ENCODE results near the gene AHRR. TPM values are rescaled to one million over a fixed set of nuclear protein-coding genes. Genes with fewer than 3 reads are reported as not detected.

The AHRR gene
- total and polyA plus RNA-seq, 2 donors = 0.34 to 0.52 TPM

GRCh38 chr5:443239-444151 is 122.0 kb downstream of the AHRR start:
- H3K4me3 ChIP-seq (ENCODE audit: low read length in 2 of 2) = peak overlapping the region; percentile 88
- DNase-seq (ENCODE audit: low read depth in 6 of 9, low spot score in 9 of 9) = peak in 2 of 9 donors; percentile 18 to 38
- peaks cover 15 to 18% of the 10 kb centered on the region in 2 donors for H3K4me1 ChIP-seq (ENCODE audit: control insufficient read depth in 2 of 2, insufficient read depth in 2 of 2, low read length in 2 of 2)
- peaks cover 0 to 20% of the 10 kb centered on the region in 2 donors for H3K9me3 ChIP-seq (ENCODE audit: control insufficient read depth in 2 of 2, insufficient read depth in 1 of 2, low read length in 1 of 2)
- H3K27ac ChIP-seq (ENCODE audit: low read depth in 1 of 2, low read length in 1 of 2) = peak overlapping the region; percentile 60 to 87
- H3K27me3 ChIP-seq (ENCODE audit: control insufficient read depth in 2 of 2, insufficient read depth in 1 of 2, low read length in 1 of 2) = no peaks in the 10 kb centered on the region
- H3K36me3 ChIP-seq (ENCODE audit: control insufficient read depth in 2 of 2, insufficient read depth in 2 of 2, low read length in 1 of 2) = peaks cover 20 to 24% of the 10 kb centered on the region in 2 donors
- 20% methylated on average over 62 of the region's 62 CpGs for WGBS

GRCh38 chr5:444226-444625 is 122.7 kb downstream of the AHRR start:
- Histone ChIP-seq H3K27ac (ENCODE audit: low read depth in 1 of 2, low read length in 1 of 2) (no peak overlapping the region), H3K9me3 (ENCODE audit: control insufficient read depth in 2 of 2, insufficient read depth in 1 of 2, low read length in 1 of 2) (peaks cover 0 to 20% of the 10 kb centered on the region in 2 donors), H3K4me1 (ENCODE audit: control insufficient read depth in 2 of 2, insufficient read depth in 2 of 2, low read length in 2 of 2) (peaks cover 15 to 18% of the 10 kb centered on the region in 2 donors), H3K4me3 (ENCODE audit: low read length in 2 of 2) (no peak overlapping the region), H3K36me3 (ENCODE audit: control insufficient read depth in 2 of 2, insufficient read depth in 2 of 2, low read length in 1 of 2) (peaks cover 28 to 30% of the 10 kb centered on the region in 2 donors), H3K27me3 (ENCODE audit: control insufficient read depth in 2 of 2, insufficient read depth in 1 of 2, low read length in 1 of 2) (no peaks in the 10 kb centered on the region)
- DNase-seq (ENCODE audit: low read depth in 6 of 9, low spot score in 9 of 9) = no peak
- WGBS = 95% methylated on average over 8 of the region's 8 CpGs

GRCh38 chr5:445591-445990 is 124.1 kb downstream of the AHRR start:
- Histone ChIP-seq H3K9me3 (ENCODE audit: control insufficient read depth in 2 of 2, insufficient read depth in 1 of 2, low read length in 1 of 2) (peaks cover 0 to 20% of the 10 kb centered on the region in 2 donors), H3K27me3 (ENCODE audit: control insufficient read depth in 2 of 2, insufficient read depth in 1 of 2, low read length in 1 of 2) (no peaks in the 10 kb centered on the region), H3K27ac (ENCODE audit: low read depth in 1 of 2, low read length in 1 of 2) (no peak overlapping the region), H3K4me1 (ENCODE audit: control insufficient read depth in 2 of 2, insufficient read depth in 2 of 2, low read length in 2 of 2) (peaks cover 15 to 18% of the 10 kb centered on the region in 2 donors), H3K36me3 (ENCODE audit: control insufficient read depth in 2 of 2, insufficient read depth in 2 of 2, low read length in 1 of 2) (peaks cover 38 to 41% of the 10 kb centered on the region in 2 donors), H3K4me3 (ENCODE audit: low read length in 2 of 2) (no peak overlapping the region)
- 94% methylated on average over 10 of the region's 10 CpGs for WGBS
- DNase-seq (ENCODE audit: low read depth in 6 of 9, low spot score in 9 of 9) = no peak

GRCh38 chr5:446066-446882 is 124.8 kb downstream of the AHRR start:
- WGBS = 92% methylated on average over 19 of the region's 19 CpGs
- no peak overlapping the region for H3K27ac ChIP-seq (ENCODE audit: low read depth in 1 of 2, low read length in 1 of 2)
- peaks cover 0 to 20% of the 10 kb centered on the region in 2 donors for H3K9me3 ChIP-seq (ENCODE audit: control insufficient read depth in 2 of 2, insufficient read depth in 1 of 2, low read length in 1 of 2)
- no peak for DNase-seq (ENCODE audit: low read depth in 6 of 9, low spot score in 9 of 9)
- H3K27me3 ChIP-seq (ENCODE audit: control insufficient read depth in 2 of 2, insufficient read depth in 1 of 2, low read length in 1 of 2) = no peaks in the 10 kb centered on the region
- H3K4me1 ChIP-seq (ENCODE audit: control insufficient read depth in 2 of 2, insufficient read depth in 2 of 2, low read length in 2 of 2) = peaks cover 15 to 18% of the 10 kb centered on the region in 2 donors
- peaks cover 38 to 41% of the 10 kb centered on the region in 2 donors for H3K36me3 ChIP-seq (ENCODE audit: control insufficient read depth in 2 of 2, insufficient read depth in 2 of 2, low read length in 1 of 2)
- H3K4me3 ChIP-seq (ENCODE audit: low read length in 2 of 2) = no peak overlapping the region

- H3K36me3 ChIP-seq (ENCODE audit: control insufficient read depth in 2 of 2, insufficient read depth in 2 of 2, low read length in 1 of 2) = peaks cover 43 to 45% of the 10 kb centered on the region in 2 donors
- no peak overlapping the region for H3K4me3 ChIP-seq (ENCODE audit: low read length in 2 of 2)
- H3K27ac ChIP-seq (ENCODE audit: low read depth in 1 of 2, low read length in 1 of 2) = no peak overlapping the region
- H3K4me1 ChIP-seq (ENCODE audit: control insufficient read depth in 2 of 2, insufficient read depth in 2 of 2, low read length in 2 of 2) = peaks cover 15 to 18% of the 10 kb centered on the region in 2 donors
- H3K9me3 ChIP-seq (ENCODE audit: control insufficient read depth in 2 of 2, insufficient read depth in 1 of 2, low read length in 1 of 2) = peaks cover 0 to 20% of the 10 kb centered on the region in 2 donors
- no peaks in the 10 kb centered on the region for H3K27me3 ChIP-seq (ENCODE audit: control insufficient read depth in 2 of 2, insufficient read depth in 1 of 2, low read length in 1 of 2)
- WGBS = 76% methylated on average over 7 of the region's 7 CpGs
- peak in 1 of 9 donors; percentile 58 for DNase-seq (ENCODE audit: low read depth in 6 of 9, low spot score in 9 of 9)
Observed at GRCh38 chr5:446883-447263, 125.4 kb downstream of the AHRR start.

DNA sequence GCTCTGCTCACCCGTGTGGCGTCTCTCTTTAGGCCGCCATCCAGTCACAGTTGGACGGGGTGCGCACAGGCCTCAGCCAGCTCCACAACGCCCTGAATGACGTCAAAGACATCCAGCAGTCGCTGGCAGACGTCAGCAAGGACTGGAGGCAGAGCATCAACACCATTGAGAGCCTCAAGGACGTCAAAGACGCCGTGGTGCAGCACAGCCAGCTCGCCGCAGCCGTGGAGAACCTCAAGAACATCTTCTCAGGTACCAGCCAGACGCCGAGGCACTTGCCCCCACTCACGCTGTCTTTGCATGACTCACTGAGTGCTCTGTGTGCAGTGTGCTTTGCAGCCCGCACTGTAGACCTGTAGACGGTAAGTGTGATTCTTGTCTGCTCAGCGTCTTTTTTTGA is 126.0 kb downstream of the AHRR start:
- H3K9me3 ChIP-seq (ENCODE audit: control insufficient read depth in 2 of 2, insufficient read depth in 1 of 2, low read length in 1 of 2) = peaks cover 0 to 14% of the 10 kb centered on the region in 2 donors
- no peak overlapping the region for H3K4me3 ChIP-seq (ENCODE audit: low read length in 2 of 2)
- peaks cover 48% of the 10 kb centered on the region in 2 donors for H3K36me3 ChIP-seq (ENCODE audit: control insufficient read depth in 2 of 2, insufficient read depth in 2 of 2, low read length in 1 of 2)
- WGBS = 97% methylated on average over 21 of the region's 21 CpGs
- DNase-seq (ENCODE audit: low read depth in 6 of 9, low spot score in 9 of 9) = no peak
- peaks cover 9 to 12% of the 10 kb centered on the region in 2 donors for H3K4me1 ChIP-seq (ENCODE audit: control insufficient read depth in 2 of 2, insufficient read depth in 2 of 2, low read length in 2 of 2)
- no peak overlapping the region for H3K27ac ChIP-seq (ENCODE audit: low read depth in 1 of 2, low read length in 1 of 2)
- H3K27me3 ChIP-seq (ENCODE audit: control insufficient read depth in 2 of 2, insufficient read depth in 1 of 2, low read length in 1 of 2) = no peaks in the 10 kb centered on the region

GRCh38 chr5:448061-448765 is 126.7 kb downstream of the AHRR start:
- 94% methylated on average over 21 of the region's 21 CpGs for WGBS
- Histone ChIP-seq H3K4me3 (ENCODE audit: low read length in 2 of 2) (no peak overlapping the region), H3K9me3 (ENCODE audit: control insufficient read depth in 2 of 2, insufficient read depth in 1 of 2, low read length in 1 of 2) (peaks cover 0 to 13% of the 10 kb centered on the region in 2 donors), H3K27me3 (ENCODE audit: control insufficient read depth in 2 of 2, insufficient read depth in 1 of 2, low read length in 1 of 2) (no peaks in the 10 kb centered on the region), H3K27ac (ENCODE audit: low read depth in 1 of 2, low read length in 1 of 2) (no peak overlapping the region), H3K36me3 (ENCODE audit: control insufficient read depth in 2 of 2, insufficient read depth in 2 of 2, low read length in 1 of 2) (peaks cover 54 to 55% of the 10 kb centered on the region in 2 donors), H3K4me1 (ENCODE audit: control insufficient read depth in 2 of 2, insufficient read depth in 2 of 2, low read length in 2 of 2) (peaks cover 9% of the 10 kb centered on the region in 2 donors)
- DNase-seq (ENCODE audit: low read depth in 6 of 9, low spot score in 9 of 9) = no peak

DNA sequence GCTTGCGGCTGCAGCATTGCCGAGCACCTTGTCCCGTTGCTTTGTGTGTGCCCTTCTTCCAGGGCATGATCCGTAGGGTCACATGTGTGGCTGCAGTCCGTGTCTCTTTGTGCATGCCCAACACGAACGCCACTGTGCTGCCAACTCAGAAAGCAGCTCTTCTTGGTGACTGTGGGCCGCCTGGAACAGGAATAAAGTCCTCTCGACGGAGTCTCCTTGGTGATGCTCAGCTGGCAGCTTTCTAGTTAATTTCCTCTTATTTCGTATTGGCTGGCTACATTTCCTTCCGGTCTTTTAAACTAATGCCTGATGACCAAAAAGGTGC is 127.2 kb downstream of the AHRR start:
- H3K36me3 ChIP-seq (ENCODE audit: control insufficient read depth in 2 of 2, insufficient read depth in 2 of 2, low read length in 1 of 2) = peaks cover 59 to 60% of the 10 kb centered on the region in 2 donors
- peaks cover 4 to 7% of the 10 kb centered on the region in 2 donors for H3K4me1 ChIP-seq (ENCODE audit: control insufficient read depth in 2 of 2, insufficient read depth in 2 of 2, low read length in 2 of 2)
- 97% methylated on average over 12 of the region's 12 CpGs for WGBS
- no peak overlapping the region for H3K27ac ChIP-seq (ENCODE audit: low read depth in 1 of 2, low read length in 1 of 2)
- H3K4me3 ChIP-seq (ENCODE audit: low read length in 2 of 2) = no peak overlapping the region
- no peak for DNase-seq (ENCODE audit: low read depth in 6 of 9, low spot score in 9 of 9)
- no peaks in the 10 kb centered on the region for H3K27me3 ChIP-seq (ENCODE audit: control insufficient read depth in 2 of 2, insufficient read depth in 1 of 2, low read length in 1 of 2)
- H3K9me3 ChIP-seq (ENCODE audit: control insufficient read depth in 2 of 2, insufficient read depth in 1 of 2, low read length in 1 of 2) = peaks cover 0 to 9% of the 10 kb centered on the region in 2 donors

Measured in thymus (tissue), 11 donors.